Measurements from ENCODE around the gene PRR11.
"Not testable (repeated sequence)": the region's sequence is repeated elsewhere in the genome, so short reads cannot be mapped to it uniquely, and the experiment has no call there.

PRR11 gene

GRCh38 chr17:59152925-59153324 is 2.6 kb upstream of the PRR11 start:
- no peak for DNase-seq

GRCh38 chr17:59154292-59154720 is 1.2 kb upstream of the PRR11 start:
- DNase-seq: peak; percentile 41 to 60 (median 48)

- peak in 3 of 4 experiments; percentile 97 to 99 (median 98) for DNase-seq
Measured at GRCh38 chr17:59154721-59155438, 666 bp upstream of the PRR11 start, which contains the start of gene SKA2. Gene SKA2, minus strand, starts transcription at chr17:59155186. Its CDS starts 23 bp downstream, at chr17:59155163.

GRCh38 chr17:59160157-59161025 is 4.8 kb downstream of the PRR11 start:
- DNase-seq: peak in 1 of 4 experiments; percentile 28

- DNase-seq: no peak
Measured at GRCh38 chr17:59161477-59161876, 5.9 kb downstream of the PRR11 start.

- DNase-seq: peak; percentile 27 to 56 (median 44)
Measured at GRCh38 chr17:59165933-59166342, 10.4 kb downstream of the PRR11 start.

- peak; percentile 11 to 47 (median 36) for DNase-seq
Measured at GRCh38 chr17:59167571-59168001, 12.0 kb downstream of the PRR11 start.

- DNase-seq: no peak
Measured at GRCh38 chr17:59172436-59173004, 17.0 kb downstream of the PRR11 start.

GRCh38 chr17:59174671-59175070 is 19.1 kb downstream of the PRR11 start:
- DNase-seq: no peak

GRCh38 chr17:59175076-59175475 is 19.5 kb downstream of the PRR11 start:
- DNase-seq: no peak

GRCh38 chr17:59178266-59178985 is 22.9 kb downstream of the PRR11 start:
- DNase-seq: no peak

- DNase-seq: not testable (repeated sequence)
Measured at GRCh38 chr17:59179601-59180000, 24.1 kb downstream of the PRR11 start.

GRCh38 chr17:59180626-59181025 is 25.1 kb downstream of the PRR11 start:
- no peak for DNase-seq

GRCh38 chr17:59181481-59181880 is 25.9 kb downstream of the PRR11 start:
- DNase-seq: no peak

GRCh38 chr17:59185997-59186396 is 30.5 kb downstream of the PRR11 start:
- DNase-seq: no peak

- DNase-seq: no peak
Measured at GRCh38 chr17:59186850-59187249, 31.3 kb downstream of the PRR11 start.

- DNase-seq: no peak
Measured at GRCh38 chr17:59190806-59191205, 35.3 kb downstream of the PRR11 start.

GRCh38 chr17:59193336-59193862 is 37.9 kb downstream of the PRR11 start:
- no peak for DNase-seq

- no peak for DNase-seq
Measured at GRCh38 chr17:59199398-59199797, 43.9 kb downstream of the PRR11 start.

- DNase-seq: no peak
Measured at GRCh38 chr17:59202320-59202719, 46.8 kb downstream of the PRR11 start.

GRCh38 chr17:59219370-59219769 is 63.8 kb downstream of the PRR11 start:
- no peak for DNase-seq

- no peak for DNase-seq
Measured at GRCh38 chr17:59219992-59220327, 64.4 kb downstream of the PRR11 start.
